Loucy (cell line): ENCODE measurements around the gene DTNB.

Experiments used
- H2AFZ ChIP-seq: fragments of 200-600 bp; sonication (generic); 2 replicates; pipeline ENCODE4 v1.6.0; 2016; ENCODE audit warnings: antibody characterized with exemption, mild to moderate bottlenecking, low read length, moderate library complexity
- H3F3A ChIP-seq: fragments of 200-600 bp; 2 replicates; pipeline ENCODE4 v1.6.0; 2016; ENCODE audit warnings: antibody characterized with exemption, low read depth, mild to moderate bottlenecking
- H3K27me3 ChIP-seq: fragments of 200-600 bp; sonication (generic); 2 replicates; pipeline ENCODE4 v1.6.1; 2014; ENCODE audit warnings: low read length, mild to moderate bottlenecking; ENCODE audit not compliant: insufficient read depth, poor library complexity, severe bottlenecking
- H3K36me3 ChIP-seq: fragments of 200-600 bp; sonication (generic); 2 replicates; pipeline ENCODE4 v1.6.1; 2016; ENCODE audit warnings: low read length; ENCODE audit not compliant: insufficient read depth
- H3K4me1 ChIP-seq: fragments of 200-600 bp; sonication (generic); 2 replicates; pipeline ENCODE4 v1.5.1; 2014; ENCODE audit warnings: low read length, mild to moderate bottlenecking; ENCODE audit not compliant: insufficient read depth, poor library complexity, severe bottlenecking
- H3K4me2 ChIP-seq: fragments of 200-600 bp; sonication (generic); 2 replicates; pipeline ENCODE4 v1.6.0; 2014; ENCODE audit warnings: antibody characterized with exemption, low read length, low read depth, mild to moderate bottlenecking; ENCODE audit not compliant: poor library complexity, severe bottlenecking
- H3K4me3 ChIP-seq: fragments of 200-600 bp; sonication (generic); 2 replicates; pipeline ENCODE4 v1.5.1; 2014; ENCODE audit warnings: low read length, mild to moderate bottlenecking, mixed read lengths; ENCODE audit not compliant: poor library complexity, severe bottlenecking
- H3K79me2 ChIP-seq: fragments of 200-600 bp; sonication (generic); 2 replicates; pipeline ENCODE4 v1.6.1; 2014; ENCODE audit warnings: low read length; ENCODE audit not compliant: insufficient read depth
- H3K9ac ChIP-seq: fragments of 200-600 bp; sonication (generic); 2 replicates; pipeline ENCODE4 v1.6.0; 2014; ENCODE audit warnings: mild to moderate bottlenecking, low read depth, low read length, moderate library complexity; ENCODE audit not compliant: poor library complexity, severe bottlenecking
- H3K9me2 ChIP-seq: fragments of 200-600 bp; sonication (generic); replicated peaks from 2 replicates; pipeline ENCODE4 v1.6.1; 2016; ENCODE audit warnings: low read depth, low read length, mixed read lengths
- H3K9me3 ChIP-seq: fragments of 200-600 bp; sonication (generic); 2 replicates; pipeline ENCODE4 v1.6.1; 2014; ENCODE audit warnings: mild to moderate bottlenecking, antibody characterized with exemption, low read length, low read depth; ENCODE audit not compliant: insufficient read depth
- H4K20me1 ChIP-seq: fragments of 200-600 bp; sonication (generic); 2 replicates; pipeline ENCODE4 v1.6.0; 2014; ENCODE audit warnings: antibody characterized with exemption, low read length, mild to moderate bottlenecking; ENCODE audit not compliant: insufficient read depth, poor library complexity, severe bottlenecking
- EZH2phosphoT487 ChIP-seq: fragments of 200-600 bp; IDR thresholded peaks from 2 replicates; pipeline ENCODE4 v1.6.1; 2018; ENCODE audit warnings: antibody characterized with exemption, mild to moderate bottlenecking, moderate library complexity, borderline replicate concordance
- TF ChIP-seq, protein P1 (sequence below): fragments of 200-600 bp; sonication (generic); conservative IDR thresholded peaks from 2 replicates; pipeline ENCODE4 v1.5.1; 2014; ENCODE audit warnings: mild to moderate bottlenecking, antibody characterized with exemption, low read length

DTNB gene

DNA sequence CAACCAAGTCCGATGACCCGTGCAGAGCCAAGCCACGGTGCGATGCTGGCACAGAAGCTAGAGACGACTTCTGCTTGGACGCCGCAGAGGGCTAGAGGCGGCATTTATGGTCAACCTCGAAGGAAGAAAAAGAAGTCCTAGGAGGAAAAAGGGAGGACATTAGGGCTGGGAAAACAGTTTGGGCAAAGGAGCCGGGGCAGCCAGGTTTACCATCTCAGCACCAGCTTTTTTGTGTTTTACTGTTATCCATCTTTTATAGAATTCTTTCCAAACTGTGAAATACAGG, 643 bp upstream of the DTNB start:
- Histone ChIP-seq H3K9me2 (no peaks in the 10 kb centered on the region), H3K36me3 (no peaks in the 10 kb centered on the region), H3F3A (no peaks in the 10 kb centered on the region), H3K4me2 (peak overlapping the region; percentile 89), H3K9ac (peak overlapping the region; percentile 79), H3K79me2 (peaks cover 27% of the 10 kb centered on the region), H4K20me1 (peaks cover 7% of the 10 kb centered on the region), H3K4me3 (peak overlapping the region; percentile 80), H3K27me3 (no peaks in the 10 kb centered on the region), H3K9me3 (no peaks in the 10 kb centered on the region), H3K4me1 (peaks cover 29% of the 10 kb centered on the region), H2AFZ (peak overlapping the region; percentile 100)
- TF ChIP-seq EZH2phosphoT487, result no peak
- TF ChIP-seq, protein P1, sequence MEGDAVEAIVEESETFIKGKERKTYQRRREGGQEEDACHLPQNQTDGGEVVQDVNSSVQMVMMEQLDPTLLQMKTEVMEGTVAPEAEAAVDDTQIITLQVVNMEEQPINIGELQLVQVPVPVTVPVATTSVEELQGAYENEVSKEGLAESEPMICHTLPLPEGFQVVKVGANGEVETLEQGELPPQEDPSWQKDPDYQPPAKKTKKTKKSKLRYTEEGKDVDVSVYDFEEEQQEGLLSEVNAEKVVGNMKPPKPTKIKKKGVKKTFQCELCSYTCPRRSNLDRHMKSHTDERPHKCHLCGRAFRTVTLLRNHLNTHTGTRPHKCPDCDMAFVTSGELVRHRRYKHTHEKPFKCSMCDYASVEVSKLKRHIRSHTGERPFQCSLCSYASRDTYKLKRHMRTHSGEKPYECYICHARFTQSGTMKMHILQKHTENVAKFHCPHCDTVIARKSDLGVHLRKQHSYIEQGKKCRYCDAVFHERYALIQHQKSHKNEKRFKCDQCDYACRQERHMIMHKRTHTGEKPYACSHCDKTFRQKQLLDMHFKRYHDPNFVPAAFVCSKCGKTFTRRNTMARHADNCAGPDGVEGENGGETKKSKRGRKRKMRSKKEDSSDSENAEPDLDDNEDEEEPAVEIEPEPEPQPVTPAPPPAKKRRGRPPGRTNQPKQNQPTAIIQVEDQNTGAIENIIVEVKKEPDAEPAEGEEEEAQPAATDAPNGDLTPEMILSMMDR, result no peak

DNA sequence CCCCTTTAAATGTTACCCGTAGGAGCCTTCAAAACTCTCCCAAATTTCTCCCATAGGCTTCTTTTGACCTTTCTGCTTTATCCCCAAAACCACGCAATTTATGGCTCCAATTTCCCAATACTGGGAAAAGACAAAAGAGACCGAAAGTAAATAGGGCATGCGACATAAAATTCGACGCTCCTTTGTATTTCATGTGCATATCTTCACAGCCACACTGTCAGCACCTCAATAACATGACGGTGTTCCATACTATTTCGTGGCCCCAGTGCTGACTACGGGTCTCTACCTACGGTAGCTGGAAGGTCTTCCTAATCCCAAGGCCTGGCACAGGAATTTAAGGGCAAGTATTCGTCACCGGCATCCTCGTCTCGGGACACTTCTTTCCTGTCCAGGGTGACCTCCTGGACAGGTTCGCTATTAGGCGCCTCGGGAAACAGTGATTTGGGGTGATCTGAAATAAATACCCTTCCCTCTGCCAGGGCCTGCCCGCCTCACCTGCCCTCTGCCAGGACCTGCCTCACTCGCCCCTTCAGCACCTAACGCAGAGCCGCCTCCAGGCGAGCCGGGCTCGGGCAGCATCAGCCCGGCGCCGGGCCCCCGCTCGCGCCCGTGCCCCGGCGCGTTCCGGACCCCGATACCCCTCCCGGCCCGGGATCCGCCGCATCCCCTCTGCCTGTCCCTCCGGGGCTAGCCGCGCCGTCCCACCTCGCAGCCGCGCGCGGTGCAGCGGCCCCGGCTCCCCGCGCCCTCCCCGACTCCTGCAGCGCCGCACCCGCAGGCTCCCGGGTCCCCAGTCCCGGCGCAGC, 680 bp downstream of the DTNB start:
- peak overlapping the region; percentile 97 for H3K4me2 ChIP-seq
- no peaks in the 10 kb centered on the region for H3F3A ChIP-seq
- peak overlapping the region; percentile 79 for H3K4me3 ChIP-seq
- H3K27me3 ChIP-seq, result no peaks in the 10 kb centered on the region
- no peaks in the 10 kb centered on the region for H3K9me3 ChIP-seq
- peak overlapping the region; percentile 66 for H3K9ac ChIP-seq
- H2AFZ ChIP-seq, result peak overlapping the region; percentile 78
- peaks cover 32% of the 10 kb centered on the region for H3K79me2 ChIP-seq
- no peak for TF ChIP-seq EZH2phosphoT487
- TF ChIP-seq, protein P1, result no peak
- no peaks in the 10 kb centered on the region for H3K9me2 ChIP-seq
- H3K36me3 ChIP-seq, result no peaks in the 10 kb centered on the region
- peaks cover 7% of the 10 kb centered on the region for H4K20me1 ChIP-seq
- H3K4me1 ChIP-seq, result peaks cover 29% of the 10 kb centered on the region

DNA sequence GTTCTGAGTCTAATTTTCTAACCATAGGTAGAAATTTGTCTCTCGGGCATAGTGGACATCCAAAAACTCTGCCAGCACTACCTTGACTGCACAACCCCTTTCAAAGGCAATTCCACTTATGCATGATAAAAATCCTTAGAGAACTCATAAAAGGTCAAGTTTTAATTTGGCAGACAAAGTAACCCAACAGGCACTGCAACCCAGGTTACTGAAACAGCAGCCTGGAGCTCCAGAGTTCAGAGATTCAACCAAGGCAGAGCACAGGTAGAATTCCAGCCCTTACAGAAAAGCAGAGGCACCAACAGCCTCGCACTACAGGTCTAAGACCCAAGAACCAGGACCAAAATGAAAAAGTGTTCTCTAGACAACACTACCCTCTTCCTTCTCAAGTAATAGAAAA, 1.8 kb downstream of the DTNB start:
- Histone ChIP-seq H3K9ac (peak overlapping the region; percentile 66), H3K9me2 (no peaks in the 10 kb centered on the region), H4K20me1 (peaks cover 7% of the 10 kb centered on the region), H3K4me3 (peak overlapping the region; percentile 79), H2AFZ (no peak overlapping the region), H3K4me2 (peak overlapping the region; percentile 97), H3F3A (no peaks in the 10 kb centered on the region), H3K36me3 (no peaks in the 10 kb centered on the region), H3K4me1 (peaks cover 29% of the 10 kb centered on the region), H3K27me3 (no peaks in the 10 kb centered on the region), H3K79me2 (peaks cover 32% of the 10 kb centered on the region), H3K9me3 (no peaks in the 10 kb centered on the region)
- TF ChIP-seq, protein P1, result no peak
- no peak for TF ChIP-seq EZH2phosphoT487
